SHP77 (cell line): ENCODE data around the gene TRA2B.

Experiments
- DNase-seq, 2 experiments: peaks; one replicate each; lab custom pipeline; 2025; lab: John Stamatoyannopoulos, UW

Gene TRA2B

GRCh38 chr3:185867650-185868049, 70.2 kb downstream of the TRA2B start:
- no peak for DNase-seq

GRCh38 chr3:185866995-185867394, 70.8 kb downstream of the TRA2B start:
- DNase-seq, result no peak

GRCh38 chr3:185866555-185866954, 71.3 kb downstream of the TRA2B start:
- no peak for DNase-seq
